ENCODE measurements around the gene RIMKLB. TPM values are rescaled to one million over a fixed set of nuclear protein-coding genes. Genes with fewer than 3 reads are reported as not detected.
A peak's percentile ranks its signal among the peaks of the same experiment; 100 is the strongest.

RIMKLB gene
- total RNA-seq, 1 donor from 2014 or later: 44.7 TPM

GRCh38 chr12:8678661-8679111 is 19.1 kb upstream of the RIMKLB start:
- H3K4me1 ChIP-seq: no peaks in the 10 kb centered on the region
- no peaks in the 10 kb centered on the region for H3K27me3 ChIP-seq
- H3K36me3 ChIP-seq: no peaks in the 10 kb centered on the region
- TF ChIP-seq POLR2A (IDR thresholded peaks at IDR 0.05): no peak
- TF ChIP-seq POLR2AphosphoS5 (IDR thresholded peaks at IDR 0.05; ENCODE audit: insufficient read depth in 1 of 2, low read depth in 1 of 2): no peak
- no peak for TF ChIP-seq CTCF (IDR thresholded peaks at IDR 0.05)
- no peak overlapping the region for H3K27ac ChIP-seq
- DNase-seq (ENCODE audit: extremely low spot score in 2 of 2): no peak
- no peak overlapping the region for H3K4me3 ChIP-seq
- no peaks in the 10 kb centered on the region for H3K9me3 ChIP-seq
- intact Hi-C loops (cut with DNase I): loop anchor here (10.0 kb wide), 1 partner anchor 216 kb away; no protein-coding TSS in a partner anchor

GRCh38 chr12:8680533-8680932 is 17.3 kb upstream of the RIMKLB start:
- intact Hi-C loops (cut with DNase I): loop anchor here (5.0 kb wide), 1 partner anchor 147 kb away; no protein-coding TSS in a partner anchor
- no peak overlapping the region for H3K27ac ChIP-seq

GRCh38 chr12:8681129-8681884 is 16.5 kb upstream of the RIMKLB start:
- Histone ChIP-seq H3K9me3 (no peaks in the 10 kb centered on the region), H3K27ac (peak overlapping the region; percentile 8), H3K27me3 (no peaks in the 10 kb centered on the region), H3K4me1 (no peaks in the 10 kb centered on the region), H3K4me3 (no peak overlapping the region), H3K36me3 (no peaks in the 10 kb centered on the region)
- intact Hi-C loops (cut with DNase I): loop anchor here (5.0 kb wide), 1 partner anchor 146 kb away; no protein-coding TSS in a partner anchor
- no peak for DNase-seq (ENCODE audit: extremely low spot score in 2 of 2)
- TF ChIP-seq POLR2A (IDR thresholded peaks at IDR 0.05) (no peak), POLR2AphosphoS5 (IDR thresholded peaks at IDR 0.05; ENCODE audit: insufficient read depth in 1 of 2, low read depth in 1 of 2) (peak in 1 of 2 donors; percentile 64)

More at GRCh38 chr12:8680533-8680932, 17.3 kb upstream of the RIMKLB start:
- H3K4me3 ChIP-seq: no peak overlapping the region
- no peak for DNase-seq (ENCODE audit: extremely low spot score in 2 of 2)
- H3K9me3 ChIP-seq: no peaks in the 10 kb centered on the region
- H3K36me3 ChIP-seq: no peaks in the 10 kb centered on the region
- H3K27me3 ChIP-seq: no peaks in the 10 kb centered on the region
- TF ChIP-seq CTCF (IDR thresholded peaks at IDR 0.05) (no peak), POLR2A (IDR thresholded peaks at IDR 0.05) (no peak), POLR2AphosphoS5 (IDR thresholded peaks at IDR 0.05; ENCODE audit: insufficient read depth in 1 of 2, low read depth in 1 of 2) (no peak)
- H3K4me1 ChIP-seq: no peaks in the 10 kb centered on the region

GRCh38 chr12:8685051-8685450 is 12.7 kb upstream of the RIMKLB start:
- intact Hi-C loops (cut with DNase I): no loop called here
- Histone ChIP-seq H3K36me3 (no peaks in the 10 kb centered on the region), H3K4me1 (peaks cover 8% of the 10 kb centered on the region), H3K27me3 (no peaks in the 10 kb centered on the region), H3K4me3 (no peak overlapping the region), H3K9me3 (no peaks in the 10 kb centered on the region), H3K27ac (no peak overlapping the region)
- no peak for DNase-seq (ENCODE audit: extremely low spot score in 2 of 2)
- TF ChIP-seq CTCF (IDR thresholded peaks at IDR 0.05): no peak
- no peak for TF ChIP-seq POLR2AphosphoS5 (IDR thresholded peaks at IDR 0.05; ENCODE audit: insufficient read depth in 1 of 2, low read depth in 1 of 2)
- no peak for TF ChIP-seq POLR2A (IDR thresholded peaks at IDR 0.05)

- TF ChIP-seq POLR2AphosphoS5 (IDR thresholded peaks at IDR 0.05; ENCODE audit: insufficient read depth in 1 of 2, low read depth in 1 of 2): peak in 1 of 2 donors; percentile 81
- no peak for TF ChIP-seq POLR2A (IDR thresholded peaks at IDR 0.05)
- TF ChIP-seq CTCF (IDR thresholded peaks at IDR 0.05): peak in 1 of 3 experiments; percentile 10
- Histone ChIP-seq H3K27me3 (no peaks in the 10 kb centered on the region), H3K27ac (no peak overlapping the region), H3K4me1 (peaks cover 12% of the 10 kb centered on the region), H3K4me3 (no peak overlapping the region), H3K36me3 (no peaks in the 10 kb centered on the region), H3K9me3 (no peaks in the 10 kb centered on the region)
- intact Hi-C loops (cut with DNase I): no loop called here
- DNase-seq (ENCODE audit: extremely low spot score in 2 of 2): no peak
These were observed 9.8 kb upstream of the RIMKLB start for GRCh38 chr12:8687846-8688601.

All from vagina (tissue), 2 donors.